Daoy (cell line): Measurements from ENCODE around the gene MTG2. TPM values are rescaled to one million over a fixed set of nuclear protein-coding genes. Genes with fewer than 3 reads are reported as not detected.

ENCODE experiments used
- DNase-seq: peaks from one replicate; pipeline ENCODE4 v3.0.0-alpha.2; 2015; ENCODE audit warnings: low read depth
- total RNA-seq: library from RNA; depleted of rRNA; stranded (reverse); fragments of >200 nt; shearing (Covaris generic); gene quantifications from 2 replicates; pipeline ENCODE4 v1.2.3, GENCODE V29; 2014

The MTG2 gene
- total RNA-seq, 1 experiment from 2014 or later: 23.0 TPM

DNA sequence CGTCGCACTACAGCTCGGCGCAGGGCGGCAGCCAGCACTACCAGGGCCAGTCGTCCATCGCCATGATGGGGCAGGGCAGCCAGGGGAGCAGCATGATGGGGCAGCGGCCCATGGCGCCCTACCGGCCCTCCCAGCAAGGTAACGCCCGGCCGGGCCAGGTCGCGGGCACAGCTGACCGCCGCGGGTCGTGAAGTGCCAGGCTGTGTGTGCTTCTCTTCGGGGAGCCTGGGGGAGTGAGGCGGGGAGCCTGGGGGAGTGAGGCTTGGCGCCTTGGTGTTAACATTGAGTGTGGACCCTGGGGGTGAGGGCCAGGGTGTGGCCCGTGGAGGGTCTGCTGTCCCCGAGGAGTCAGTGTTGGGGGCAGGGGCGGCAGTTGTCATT, 19.4 kb upstream of the MTG2 start:
- DNase-seq: no peak

DNA sequence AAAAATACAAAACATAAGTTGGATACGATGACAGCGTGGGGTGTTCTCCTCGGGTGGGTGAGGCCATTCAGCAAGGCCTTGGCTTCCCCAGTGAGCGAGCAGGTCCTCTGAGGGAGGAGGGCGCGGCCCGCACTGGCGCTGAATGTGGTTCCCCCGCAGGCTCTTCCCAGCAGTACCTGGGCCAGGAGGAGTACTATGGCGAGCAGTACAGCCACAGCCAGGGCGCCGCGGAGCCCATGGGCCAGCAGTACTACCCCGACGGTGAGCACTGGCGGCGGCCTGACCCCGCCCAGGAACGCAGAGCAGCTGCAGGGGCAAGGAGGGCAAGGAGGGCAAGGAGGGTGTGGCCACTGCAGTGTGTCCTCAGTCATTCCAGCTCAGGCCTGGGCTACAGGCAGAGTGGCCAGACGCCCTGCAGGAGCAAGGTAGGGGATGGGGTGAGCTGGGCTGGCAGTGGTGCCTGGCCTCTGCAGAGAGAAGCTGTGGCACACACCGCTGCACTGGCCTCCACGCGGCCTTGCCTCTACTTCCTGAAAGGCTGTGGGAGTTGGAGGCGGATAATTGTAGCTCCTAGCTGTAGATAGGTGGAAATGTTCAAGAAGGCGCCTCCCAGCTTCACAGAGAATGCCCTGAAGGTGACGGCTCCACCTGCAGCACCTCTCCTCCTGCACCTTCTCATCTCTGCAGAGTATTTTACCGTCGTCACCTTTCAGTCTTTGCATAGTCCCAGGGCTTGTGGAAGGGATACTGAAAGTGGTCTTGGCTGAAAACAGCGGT, 18.7 kb upstream of the MTG2 start:
- DNase-seq: no peak

DNA sequence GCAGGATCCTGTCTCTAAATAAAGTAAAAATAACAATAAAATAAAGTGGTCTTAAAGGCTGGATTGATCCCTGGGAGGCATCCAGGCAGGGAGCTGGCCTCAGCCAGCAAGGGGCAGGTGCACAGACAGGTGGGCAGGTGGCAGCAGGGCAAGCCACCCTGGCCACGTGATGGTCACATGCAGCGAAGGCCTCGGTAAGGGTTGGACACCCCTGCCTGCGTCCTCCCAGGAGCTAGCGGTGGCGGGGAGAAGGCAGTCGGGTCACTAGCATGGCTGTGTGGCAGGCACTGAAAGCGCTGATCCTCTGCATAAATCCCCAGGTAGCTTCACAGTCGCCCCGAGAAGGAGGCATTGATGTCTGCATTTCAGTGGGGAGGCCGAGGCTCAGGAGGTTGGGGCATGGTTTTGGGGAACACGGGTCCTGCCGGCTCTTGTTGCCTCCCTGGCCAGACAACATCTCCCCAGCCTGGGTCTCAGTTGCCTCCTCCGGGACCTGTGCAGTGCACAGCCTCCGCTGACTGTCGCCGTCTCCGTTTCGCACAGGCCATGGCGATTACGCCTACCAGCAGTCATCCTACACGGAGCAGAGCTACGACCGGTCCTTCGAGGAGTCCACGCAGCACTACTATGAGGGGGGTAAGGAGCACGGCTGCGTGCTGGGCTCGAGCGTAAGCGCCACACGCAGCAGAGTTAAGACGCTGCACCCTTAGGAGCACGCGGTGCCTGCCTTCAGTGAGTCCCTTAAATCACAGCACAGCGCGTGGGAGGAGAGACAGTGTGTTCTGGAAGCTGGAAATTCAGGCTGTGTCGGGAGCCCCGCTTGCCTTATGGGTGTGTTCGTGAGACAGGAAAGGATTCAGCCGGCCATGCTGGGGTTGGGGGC, 17.7 kb upstream of the MTG2 start:
- no peak for DNase-seq

DNA sequence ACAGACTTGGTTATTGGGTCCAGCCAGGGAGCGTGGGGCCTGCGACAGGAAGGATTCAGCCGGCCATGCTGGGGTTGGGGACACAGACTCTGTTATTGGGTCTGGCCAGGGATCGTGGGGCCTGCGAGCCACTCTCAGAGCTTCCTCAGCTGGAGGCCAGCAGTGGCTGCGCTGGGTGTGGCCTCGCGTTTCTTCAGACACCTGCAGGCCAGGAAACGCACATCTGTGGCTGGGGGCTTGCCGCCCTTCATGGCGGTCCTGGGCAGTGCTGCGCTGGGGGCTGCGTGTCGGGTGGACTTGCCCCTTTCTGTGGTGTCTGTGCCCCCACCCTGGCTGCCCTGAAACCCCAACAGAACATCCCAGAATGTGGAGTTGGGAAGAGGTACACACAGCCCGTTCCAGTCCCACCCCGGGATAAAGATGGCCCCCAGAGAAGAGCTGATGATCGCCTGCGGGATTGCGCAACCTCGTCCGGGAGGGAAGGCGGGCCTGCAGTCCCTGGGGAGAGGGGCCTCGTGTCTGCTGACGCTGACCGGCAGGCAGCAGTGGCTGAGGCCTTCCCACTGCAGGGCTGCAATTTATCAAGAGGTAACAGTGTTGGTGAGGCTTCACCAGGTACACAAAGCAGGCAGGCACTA, 16.9 kb upstream of the MTG2 start:
- DNase-seq: no peak

DNA sequence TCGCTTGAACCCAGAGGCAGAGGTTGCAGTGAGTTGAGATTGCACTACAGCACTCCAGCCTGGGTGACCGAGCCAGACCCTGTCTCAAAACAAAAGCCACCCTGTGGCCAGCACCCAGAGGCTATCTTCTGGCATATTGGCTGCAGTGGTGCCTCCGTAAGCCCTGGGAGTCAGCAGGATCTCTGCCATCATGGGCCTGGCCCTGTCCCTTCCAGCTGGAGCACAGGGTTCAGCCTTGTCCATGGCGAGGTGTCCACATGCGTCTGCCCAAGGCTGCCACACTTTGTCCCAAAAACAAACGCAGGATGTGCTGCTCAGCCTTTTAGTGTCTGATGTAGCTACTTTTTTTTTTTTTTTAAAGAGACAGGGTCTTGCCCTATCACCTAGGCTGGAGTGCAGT, 15.4 kb upstream of the MTG2 start:
- DNase-seq: no peak

DNA sequence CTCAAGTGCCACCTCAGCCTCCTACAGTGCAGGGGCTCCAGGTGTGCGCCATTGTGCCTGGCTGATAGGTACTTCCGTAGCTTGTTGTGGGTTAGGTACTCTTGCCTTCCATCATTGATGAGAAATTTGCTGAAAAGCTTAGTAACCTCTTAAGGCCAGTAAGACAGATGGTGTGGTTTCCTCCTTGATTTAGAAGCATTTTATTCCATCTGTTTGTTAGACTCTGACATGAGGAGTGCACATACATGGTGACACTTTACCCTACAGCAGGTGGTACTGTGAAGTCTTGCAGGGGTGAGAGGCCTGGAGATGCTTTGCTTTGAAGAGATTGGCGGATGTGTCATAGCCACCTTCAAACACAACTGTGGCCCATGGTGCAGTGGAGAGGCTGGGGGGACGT, 14.8 kb upstream of the MTG2 start:
- no peak for DNase-seq

DNA sequence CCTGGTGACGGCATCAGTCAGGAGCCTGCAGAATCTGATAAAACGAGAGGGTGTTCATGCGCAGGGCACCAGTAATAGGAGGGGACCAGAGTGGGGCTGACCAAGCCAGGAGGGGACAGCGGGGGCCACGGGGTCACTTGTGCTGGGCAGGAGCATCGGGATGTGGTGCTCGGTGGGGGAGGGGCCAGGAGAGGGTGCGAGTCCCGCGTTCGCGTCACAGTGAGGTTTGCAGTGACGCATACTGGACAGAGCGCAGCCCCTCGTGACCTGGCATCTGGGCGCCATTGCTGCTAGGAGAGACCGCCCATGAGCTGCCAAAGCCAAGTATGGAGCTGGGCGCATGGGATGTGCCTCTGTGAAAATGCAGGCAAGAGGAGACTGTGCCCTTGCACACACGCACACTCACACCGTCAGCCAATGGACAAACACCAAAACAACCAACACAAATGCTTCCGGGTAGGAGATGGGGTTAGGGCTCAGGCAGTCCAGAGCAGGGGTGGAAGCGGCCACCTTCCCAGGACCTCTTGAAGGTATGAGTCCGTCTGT, 13.9 kb upstream of the MTG2 start:
- no peak for DNase-seq

DNA sequence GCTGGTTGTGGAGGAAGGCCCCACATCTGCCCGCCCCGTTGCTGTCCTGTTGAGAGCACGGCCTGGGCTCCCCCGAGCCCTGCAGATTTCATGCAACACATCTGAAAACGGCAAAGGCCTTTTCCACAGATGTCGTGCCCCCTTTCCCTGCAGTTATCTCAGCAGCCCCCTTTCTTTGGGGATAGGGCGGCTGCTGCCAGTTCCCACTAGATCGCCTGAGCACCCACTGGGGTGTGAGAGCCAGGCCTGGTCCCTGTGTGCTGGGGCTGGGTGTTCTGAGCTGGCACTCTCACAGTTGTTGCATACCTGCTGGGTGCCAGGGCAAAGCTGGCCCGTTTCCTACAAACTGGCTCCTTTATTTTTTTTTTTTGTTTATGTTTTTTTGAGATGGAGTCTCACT, 12.3 kb upstream of the MTG2 start:
- DNase-seq: no peak

DNA sequence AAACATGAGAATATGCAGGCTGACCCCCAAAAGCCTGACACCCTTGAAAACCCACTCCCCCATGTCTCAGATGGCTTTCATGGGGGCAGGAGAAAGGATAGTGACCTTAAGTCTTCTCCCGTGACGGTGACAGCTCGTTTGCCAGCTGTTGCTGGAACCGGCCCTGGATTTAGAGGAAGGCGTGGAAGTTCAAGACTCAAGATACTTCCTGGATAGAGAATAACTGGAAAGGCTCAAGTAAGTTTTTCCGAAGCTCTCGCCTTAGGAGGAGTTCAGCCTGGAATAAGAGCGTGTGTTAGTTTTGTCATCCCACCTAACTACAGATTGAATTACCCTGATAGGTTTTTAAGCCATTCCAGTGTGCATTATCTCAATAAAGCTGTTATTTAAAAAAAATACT, 11.6 kb upstream of the MTG2 start:
- DNase-seq: no peak

DNA sequence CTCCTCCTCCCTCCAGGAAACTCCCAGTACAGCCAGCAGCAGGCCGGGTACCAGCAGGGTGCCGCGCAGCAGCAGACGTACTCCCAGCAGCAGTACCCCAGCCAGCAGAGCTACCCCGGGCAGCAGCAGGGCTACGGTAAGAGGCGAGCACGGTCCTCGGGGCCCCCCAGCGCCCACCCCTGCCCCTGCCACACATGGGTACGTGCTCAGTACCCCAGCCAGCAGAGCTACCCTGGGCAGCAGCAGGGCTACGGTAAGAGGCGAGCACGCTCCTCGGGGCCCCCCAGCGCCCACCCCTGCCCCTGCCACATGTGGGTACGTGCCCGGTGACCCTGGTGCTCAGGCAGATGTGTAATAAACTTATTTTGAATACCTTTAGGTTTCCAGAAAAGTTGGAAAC, 10.2 kb upstream of the MTG2 start:
- DNase-seq: no peak

DNA sequence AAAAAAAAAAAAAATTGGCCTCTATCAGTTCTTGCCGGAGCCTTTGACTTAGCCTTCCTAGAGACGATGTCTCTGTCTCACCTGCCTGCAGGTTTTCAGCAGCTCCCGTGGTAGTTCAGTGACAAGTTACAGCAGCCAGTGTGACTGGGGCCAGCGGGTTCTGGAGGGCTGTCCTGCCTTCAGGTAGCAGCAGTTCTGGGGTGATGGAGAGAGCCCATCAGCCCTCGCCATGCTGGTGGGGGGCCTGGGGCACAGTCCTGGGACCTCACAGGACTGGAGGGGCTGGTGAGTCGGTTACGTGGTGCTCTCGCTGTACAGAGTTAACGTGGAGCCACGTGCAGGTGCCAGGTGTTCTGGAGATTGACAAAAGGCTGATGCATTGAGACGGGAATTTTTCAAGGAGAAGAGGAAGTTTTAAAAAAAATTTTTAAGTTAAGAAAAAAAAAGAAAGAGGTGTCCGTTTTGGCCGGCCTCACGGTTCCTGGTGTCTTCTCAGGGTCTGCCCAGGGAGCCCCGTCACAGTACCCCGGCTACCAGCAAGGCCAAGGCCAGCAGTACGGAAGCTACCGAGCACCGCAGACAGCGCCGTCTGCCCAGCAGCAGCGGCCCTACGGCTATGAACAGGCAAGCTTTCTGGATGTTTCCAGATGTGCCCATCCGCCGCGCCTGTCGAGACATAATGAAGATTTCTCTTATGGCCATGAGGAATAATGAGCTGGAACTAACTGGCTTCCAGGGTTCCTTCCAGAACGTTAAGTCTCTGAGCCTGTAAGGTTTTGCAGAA, 8.6 kb upstream of the MTG2 start:
- no peak for DNase-seq

DNA sequence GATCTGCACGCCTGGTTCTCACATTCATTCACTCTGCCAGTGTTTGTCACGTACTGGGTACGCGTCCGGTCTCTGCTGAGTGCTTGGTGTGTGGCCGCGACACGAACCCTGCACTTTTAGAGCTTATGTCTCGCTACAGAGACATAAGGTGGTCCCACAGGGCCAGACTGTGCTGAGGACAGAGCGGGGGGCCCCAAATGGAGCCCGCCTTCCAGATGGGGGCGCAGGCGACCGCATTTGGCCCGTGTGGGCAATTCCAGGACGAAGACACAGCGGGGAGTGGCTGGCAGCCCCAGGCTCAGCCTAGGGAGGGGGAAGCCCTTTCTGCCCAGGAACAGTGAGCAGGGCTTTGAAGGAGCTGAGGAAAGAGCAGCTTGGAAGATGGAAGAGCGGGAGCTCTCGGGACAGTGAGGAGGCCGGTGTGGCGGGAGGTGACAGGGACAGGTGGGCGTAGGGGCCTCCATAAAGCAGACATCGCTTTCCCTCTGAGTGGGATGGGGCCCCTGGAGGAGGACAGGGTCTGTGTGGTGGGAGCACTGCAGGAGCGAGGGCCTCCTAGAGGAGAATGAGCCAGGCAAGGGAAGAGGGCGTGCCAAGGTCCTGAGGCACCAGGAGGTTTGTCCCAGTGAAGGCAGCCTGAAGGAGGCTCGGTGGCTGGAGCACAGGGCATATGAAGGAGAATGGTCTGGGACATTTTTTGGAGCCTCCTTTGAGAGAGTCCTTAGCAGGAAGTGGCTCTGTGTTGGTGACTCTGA, 7.8 kb upstream of the MTG2 start:
- no peak for DNase-seq

DNA sequence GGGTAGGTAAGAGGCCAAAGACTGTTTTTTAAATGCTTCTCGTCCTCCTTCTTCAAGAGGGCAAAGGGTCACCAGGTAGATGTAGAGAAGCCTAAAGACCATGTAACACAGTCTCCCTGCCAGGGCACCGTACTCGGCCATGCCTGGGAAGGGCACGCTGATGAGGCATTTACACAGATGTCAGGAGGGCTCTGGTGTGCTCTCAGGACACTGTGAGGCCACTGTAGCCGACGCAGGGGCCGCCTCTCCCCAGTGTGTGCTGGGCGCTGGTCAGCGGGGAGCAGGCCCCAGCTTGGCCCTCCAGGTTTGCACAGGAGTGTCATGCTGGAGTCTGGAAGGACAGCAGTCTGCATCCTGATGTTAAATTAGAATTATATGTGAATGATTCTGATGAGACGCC, 7.1 kb upstream of the MTG2 start:
- DNase-seq: no peak

DNA sequence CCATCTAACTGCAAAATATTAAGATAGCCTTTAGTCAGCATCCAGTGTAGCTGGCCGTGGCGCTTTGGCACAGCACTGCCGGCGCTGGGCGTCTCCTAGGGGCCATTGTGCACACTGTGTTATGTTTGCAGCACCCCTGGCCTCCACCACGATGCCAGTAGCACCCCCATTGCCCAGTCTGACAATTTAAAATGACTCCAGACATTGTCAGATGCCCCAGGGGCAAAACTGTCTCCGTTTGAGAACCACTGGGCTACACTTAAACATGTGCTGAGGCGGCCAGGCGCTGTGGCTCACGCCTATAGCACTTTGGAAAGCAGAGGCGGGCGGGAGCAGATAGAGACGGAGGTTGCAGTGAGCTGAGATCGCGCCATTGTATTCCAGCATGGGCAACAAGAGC, 6.0 kb upstream of the MTG2 start:
- no peak for DNase-seq

DNA sequence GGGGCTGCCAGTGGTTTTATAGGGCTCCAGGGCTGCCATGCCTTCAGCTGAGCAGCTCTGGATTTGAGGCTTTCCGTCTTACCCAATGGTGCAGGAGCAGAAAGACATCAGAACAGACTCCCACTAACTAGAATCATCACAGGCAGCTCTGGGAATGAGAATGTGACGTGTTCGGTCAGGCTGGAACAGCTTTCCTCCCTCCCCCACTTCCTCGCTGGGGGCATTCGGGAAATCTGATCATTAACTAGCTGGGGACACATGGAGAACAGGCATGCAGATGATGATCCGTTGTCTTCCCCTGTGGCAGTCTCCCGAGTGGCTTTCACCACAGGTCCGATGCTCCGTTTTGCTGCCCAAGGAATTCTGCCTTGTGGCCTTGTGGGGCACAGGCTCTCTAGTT, 5.5 kb upstream of the MTG2 start:
- DNase-seq: no peak

DNA sequence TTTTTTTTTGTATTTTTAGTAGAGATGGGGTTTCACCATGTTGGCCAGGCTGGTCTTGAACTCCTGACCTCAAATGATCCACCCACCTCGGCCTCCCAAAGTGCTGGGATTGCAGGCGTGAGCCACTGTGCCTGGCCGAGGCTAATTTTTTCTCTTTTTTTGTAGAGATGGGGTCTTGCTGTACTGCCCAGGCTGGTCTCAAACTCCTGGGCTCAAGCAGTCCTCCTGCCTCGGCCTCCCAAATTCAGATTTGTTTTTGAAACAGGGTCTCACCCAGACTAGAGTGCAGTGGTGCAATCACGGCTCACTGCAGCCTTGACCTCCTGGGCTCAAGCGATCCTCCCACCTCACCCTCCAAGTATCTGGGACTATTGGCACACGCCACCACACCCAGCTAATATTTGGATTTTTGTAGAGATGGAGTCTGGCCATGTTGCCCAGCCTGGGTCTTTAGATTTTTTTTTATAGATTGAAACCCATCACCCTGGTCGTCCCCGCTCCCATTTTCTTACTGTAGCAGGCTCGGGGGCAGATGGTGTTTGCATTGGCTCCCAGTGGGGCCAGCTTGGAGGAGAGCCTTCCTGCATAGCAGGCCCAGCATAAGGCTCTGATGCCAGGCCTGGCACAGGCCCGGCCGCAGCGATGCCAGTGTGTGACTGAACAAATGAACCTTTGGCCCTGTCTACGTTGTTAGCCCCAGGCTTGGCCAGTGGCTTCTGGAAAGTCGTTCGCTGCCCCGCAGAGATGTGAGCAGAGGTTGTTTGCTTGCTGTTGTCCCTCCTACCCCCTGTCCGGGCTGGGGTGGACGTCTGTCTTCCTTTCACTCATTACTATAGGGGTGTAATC, 4.3 kb upstream of the MTG2 start:
- no peak for DNase-seq

DNA sequence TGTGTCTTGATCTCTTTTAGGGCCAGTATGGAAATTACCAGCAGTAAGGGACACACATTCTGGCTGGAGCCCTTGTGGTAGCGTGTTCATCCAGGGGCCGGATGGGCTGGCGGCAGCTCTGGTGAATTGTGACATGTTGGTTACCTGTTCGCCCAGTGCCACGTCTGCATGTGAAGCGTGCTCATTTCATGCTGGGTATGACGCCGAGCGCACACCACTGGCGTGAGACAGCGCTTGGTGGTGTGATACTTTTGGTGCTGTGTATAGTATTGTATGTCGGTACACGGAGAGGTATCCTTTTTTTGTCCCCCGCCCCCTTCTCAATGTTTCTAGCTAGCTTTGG, 3.7 kb upstream of the MTG2 start:
- no peak for DNase-seq

DNA sequence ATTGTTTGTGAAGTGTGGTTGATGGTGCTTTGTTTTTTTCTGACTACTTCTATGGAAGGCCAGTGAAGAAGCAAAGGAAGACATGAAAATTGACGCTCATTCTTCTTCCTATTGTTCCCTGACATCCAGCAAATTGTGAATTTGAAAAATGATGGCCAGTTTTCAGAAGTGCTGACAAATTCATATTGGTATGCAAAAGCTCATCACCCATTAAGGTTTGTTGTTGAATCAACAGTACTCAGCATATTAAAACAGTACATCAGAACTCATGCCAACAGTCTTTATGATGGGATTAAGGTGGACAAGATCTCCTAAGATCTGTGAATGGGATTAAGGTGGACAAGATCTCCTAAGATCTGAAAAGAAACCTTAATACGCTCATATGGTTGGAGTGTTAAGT, 1.0 kb upstream of the MTG2 start:
- no peak for DNase-seq

DNA sequence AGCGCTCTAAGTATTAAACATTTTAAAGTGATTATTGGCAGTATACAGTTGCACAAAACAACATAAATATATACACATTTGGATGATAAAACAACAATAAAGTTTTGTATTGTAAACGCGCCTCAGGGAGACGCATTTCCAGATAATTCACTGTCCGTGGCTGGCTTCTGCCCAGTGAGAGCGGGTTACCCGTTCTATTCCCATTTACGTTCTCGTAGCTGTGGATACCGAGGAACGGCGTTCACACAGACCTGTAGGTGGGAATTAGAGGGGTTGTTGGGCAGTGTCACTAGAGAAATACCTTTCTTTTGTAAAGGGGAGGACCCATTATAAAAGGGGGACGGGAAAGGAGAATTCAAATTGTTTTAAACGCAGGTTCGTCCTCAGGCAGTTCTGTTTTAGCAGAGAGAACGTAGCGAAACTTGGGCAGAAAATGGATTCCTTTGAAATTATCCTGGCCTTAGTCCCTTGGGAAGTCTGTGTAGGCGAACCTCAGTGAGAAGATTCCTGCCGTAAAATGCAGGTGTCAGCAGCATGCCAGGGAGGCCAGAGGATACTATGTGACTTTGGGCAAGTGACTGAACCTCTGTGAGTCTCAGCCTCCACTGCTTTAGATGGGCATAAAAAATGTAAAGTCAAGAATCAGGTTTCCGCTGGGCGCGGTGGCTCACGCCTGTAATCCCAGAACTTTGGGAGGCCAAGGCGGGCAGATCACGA, 756 bp downstream of the MTG2 start:
- DNase-seq: no peak

DNA sequence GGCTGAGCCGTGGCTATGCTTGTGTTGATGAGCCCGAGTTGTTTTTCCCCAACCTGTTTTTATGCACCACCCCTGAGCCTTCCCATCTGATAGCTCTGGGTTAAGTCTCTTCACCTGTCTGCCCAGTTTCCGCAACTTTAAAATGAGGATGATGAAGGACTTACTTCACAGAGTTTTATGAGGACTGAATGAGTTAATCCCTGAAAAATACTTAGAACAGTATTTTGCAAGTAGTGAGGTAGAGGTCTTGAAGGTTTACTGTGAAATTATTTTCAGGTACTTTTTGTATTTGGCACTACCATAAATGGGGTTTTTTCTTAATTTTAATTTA, 3.2 kb downstream of the MTG2 start:
- DNase-seq: no peak
